Measurements from ENCODE around the gene BNIP2. TPM values are rescaled to one million over a fixed set of nuclear protein-coding genes. Genes with fewer than 3 reads are reported as not detected.

BNIP2 gene
- total RNA-seq, 1 donor from 2014 or later: 123 TPM

DNA sequence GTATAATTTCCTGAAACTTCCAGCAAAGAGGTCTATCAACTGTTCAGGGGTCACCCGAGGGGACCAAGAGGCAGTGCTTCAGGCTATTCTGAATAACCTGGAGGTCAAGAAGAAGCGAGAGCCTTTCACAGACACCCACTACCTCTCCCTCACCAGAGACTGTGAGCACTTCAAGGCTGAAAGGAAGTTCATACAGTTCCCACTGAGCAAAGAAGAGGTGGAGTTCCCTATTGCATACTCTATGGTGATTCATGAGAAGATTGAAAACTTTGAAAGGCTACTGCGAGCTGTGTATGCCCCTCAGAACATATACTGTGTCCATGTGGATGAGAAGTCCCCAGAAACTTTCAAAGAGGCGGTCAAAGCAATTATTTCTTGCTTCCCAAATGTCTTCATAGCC lies 70.7 kb downstream of the BNIP2 start:
- Histone ChIP-seq H3K27me3 (ENCODE audit: control insufficient read depth, insufficient read depth, low read length) (no peaks in the 10 kb centered on the region), H3K36me3 (ENCODE audit: control insufficient read depth, insufficient read depth, low read length) (no peaks in the 10 kb centered on the region), H3K4me3 (ENCODE audit: low read depth, low read length) (no peak overlapping the region)
- DNase-seq (ENCODE audit: low read depth): no peak
- FAIRE-seq: peak; percentile 62
- TF ChIP-seq, protein P1, sequence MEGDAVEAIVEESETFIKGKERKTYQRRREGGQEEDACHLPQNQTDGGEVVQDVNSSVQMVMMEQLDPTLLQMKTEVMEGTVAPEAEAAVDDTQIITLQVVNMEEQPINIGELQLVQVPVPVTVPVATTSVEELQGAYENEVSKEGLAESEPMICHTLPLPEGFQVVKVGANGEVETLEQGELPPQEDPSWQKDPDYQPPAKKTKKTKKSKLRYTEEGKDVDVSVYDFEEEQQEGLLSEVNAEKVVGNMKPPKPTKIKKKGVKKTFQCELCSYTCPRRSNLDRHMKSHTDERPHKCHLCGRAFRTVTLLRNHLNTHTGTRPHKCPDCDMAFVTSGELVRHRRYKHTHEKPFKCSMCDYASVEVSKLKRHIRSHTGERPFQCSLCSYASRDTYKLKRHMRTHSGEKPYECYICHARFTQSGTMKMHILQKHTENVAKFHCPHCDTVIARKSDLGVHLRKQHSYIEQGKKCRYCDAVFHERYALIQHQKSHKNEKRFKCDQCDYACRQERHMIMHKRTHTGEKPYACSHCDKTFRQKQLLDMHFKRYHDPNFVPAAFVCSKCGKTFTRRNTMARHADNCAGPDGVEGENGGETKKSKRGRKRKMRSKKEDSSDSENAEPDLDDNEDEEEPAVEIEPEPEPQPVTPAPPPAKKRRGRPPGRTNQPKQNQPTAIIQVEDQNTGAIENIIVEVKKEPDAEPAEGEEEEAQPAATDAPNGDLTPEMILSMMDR (IDR thresholded peaks at IDR 0.05; ENCODE audit: insufficient read depth, low read length, severe bottlenecking): no peak

DNA sequence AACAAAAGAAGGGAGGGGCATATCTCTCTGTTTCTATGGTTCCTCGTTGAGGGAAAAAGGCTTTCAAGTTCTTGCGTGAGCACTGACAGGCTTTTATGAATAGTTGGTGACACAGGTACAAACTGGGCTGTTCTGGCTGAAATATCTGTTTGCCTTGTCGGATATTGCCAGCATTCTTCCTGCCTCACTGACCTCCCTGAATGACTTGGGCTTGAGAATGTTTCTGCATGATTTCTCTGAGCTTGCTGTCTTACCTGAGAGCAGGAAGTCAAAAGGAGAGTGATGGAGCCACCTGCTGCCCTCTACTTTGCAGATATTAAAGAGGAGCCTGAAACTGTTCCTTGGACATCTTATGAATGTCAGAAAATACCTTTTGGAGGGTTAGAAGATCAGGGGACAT lies 72.7 kb downstream of the BNIP2 start:
- peak overlapping the region; percentile 11 for H3K4me3 ChIP-seq (ENCODE audit: low read depth, low read length)
- FAIRE-seq (peak; percentile 7), DNase-seq (ENCODE audit: low read depth) (peak; percentile 25)
- TF ChIP-seq, protein P1 (IDR thresholded peaks at IDR 0.05; ENCODE audit: insufficient read depth, low read length, severe bottlenecking): peak; percentile 12
- H3K27me3 ChIP-seq (ENCODE audit: control insufficient read depth, insufficient read depth, low read length): no peaks in the 10 kb centered on the region
- H3K36me3 ChIP-seq (ENCODE audit: control insufficient read depth, insufficient read depth, low read length): no peaks in the 10 kb centered on the region

DNA sequence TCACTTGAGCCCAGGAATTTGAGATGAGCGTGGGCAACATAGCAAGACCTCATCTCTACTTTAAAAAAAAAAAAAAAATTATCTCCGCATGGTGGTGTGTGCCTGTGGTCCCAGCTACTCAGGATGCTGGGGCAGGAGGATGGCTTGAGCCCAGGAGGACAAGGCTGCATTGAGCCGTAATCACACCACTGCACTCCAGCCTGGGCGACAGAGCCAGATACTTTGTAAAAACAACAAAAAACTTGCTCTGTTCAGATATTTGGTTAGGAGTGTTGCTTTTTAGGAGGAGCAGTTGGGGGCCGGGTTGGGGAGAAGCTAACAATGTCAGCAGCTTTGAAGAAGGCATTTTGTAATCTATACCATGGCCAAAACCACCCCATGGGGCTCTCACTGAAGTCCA lies 73.5 kb downstream of the BNIP2 start:
- H3K27me3 ChIP-seq (ENCODE audit: control insufficient read depth, insufficient read depth, low read length): no peaks in the 10 kb centered on the region
- DNase-seq (ENCODE audit: low read depth) (no peak), FAIRE-seq (no peak)
- no peaks in the 10 kb centered on the region for H3K36me3 ChIP-seq (ENCODE audit: control insufficient read depth, insufficient read depth, low read length)
- TF ChIP-seq, protein P1 (IDR thresholded peaks at IDR 0.05; ENCODE audit: insufficient read depth, low read length, severe bottlenecking): no peak
- H3K4me3 ChIP-seq (ENCODE audit: low read depth, low read length): no peak overlapping the region

DNA sequence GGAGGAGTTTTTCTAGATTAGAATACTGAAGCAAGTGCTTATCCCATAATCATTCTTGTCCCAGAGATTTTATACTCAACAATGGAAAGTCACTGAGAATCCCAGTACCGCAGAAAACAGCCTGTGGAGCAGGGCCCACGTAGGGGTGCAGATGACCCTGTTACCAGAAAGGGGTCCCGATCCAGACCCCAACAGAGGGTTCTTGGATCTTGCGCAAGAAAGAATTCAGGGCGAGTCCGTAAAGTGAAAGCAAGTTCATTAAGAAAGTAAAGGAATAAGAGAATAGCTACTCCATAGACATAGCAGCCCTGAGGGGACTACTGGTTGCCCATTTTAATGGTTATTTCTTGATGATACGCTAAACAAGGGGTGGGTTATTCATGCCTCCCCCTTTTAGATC lies 75.0 kb downstream of the BNIP2 start:
- DNase-seq (ENCODE audit: low read depth) (no peak), FAIRE-seq (no peak)
- TF ChIP-seq, protein P1 (IDR thresholded peaks at IDR 0.05; ENCODE audit: insufficient read depth, low read length, severe bottlenecking): no peak

DNA sequence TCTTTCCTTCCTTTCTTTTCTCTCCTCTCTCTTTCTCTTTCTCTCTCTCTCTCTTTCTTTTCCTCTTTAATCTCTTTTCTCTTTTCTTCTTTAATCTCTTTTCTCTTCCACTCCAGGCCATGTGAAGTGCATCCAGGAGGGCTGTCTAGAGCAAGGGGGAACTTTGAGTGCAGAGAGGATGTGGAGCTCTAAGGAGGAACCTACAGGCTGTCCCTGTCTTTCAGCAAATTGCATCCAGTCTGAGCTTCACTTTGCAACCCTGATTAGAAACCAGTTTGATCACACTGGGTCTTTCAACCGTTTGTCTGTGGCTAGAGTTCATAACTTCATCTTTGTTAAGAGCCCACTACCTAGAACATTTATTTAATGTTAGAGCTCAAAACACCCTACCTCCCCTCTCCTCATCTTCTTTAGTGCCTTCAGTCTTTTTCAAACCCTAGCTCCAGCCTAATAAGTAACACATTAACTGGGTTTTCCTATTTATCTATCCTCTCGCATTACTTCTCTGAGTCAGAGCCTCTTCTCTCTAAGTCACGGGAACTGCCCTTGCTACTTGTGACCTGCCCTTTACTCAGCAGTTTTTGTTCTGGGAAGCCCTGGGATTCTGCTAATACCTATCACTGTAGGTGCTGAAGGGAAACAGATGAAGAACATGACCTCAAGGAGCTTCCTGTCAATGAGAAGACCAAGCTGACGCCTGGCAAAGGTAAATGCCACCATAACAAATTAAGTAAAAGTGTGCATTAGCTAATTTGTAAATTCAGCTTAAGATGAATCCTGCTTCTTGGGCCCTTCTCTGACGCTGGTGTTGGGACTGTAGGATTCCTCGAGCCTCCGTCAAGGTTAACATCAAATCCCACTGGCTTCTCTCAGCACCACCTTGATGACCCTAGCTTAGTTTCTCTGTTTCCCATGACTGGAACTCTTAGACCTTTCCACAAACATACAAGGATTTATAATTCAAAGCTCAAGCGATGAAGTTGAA lies 77.6 kb downstream of the BNIP2 start, which contains the start of gene GCNT3:
TSS of gene GCNT3 (plus strand) at position 508 of the 985 bp plus-strand sequence. CDS start 6,456 bp downstream, outside the sequence.
- TF ChIP-seq, protein P1 (IDR thresholded peaks at IDR 0.05; ENCODE audit: insufficient read depth, low read length, severe bottlenecking): no peak
- peak; percentile 79 for FAIRE-seq
- peak; percentile 83 for DNase-seq (ENCODE audit: low read depth)

More for the DNA sequence above, 75.0 kb downstream of the BNIP2 start:
- H3K36me3 ChIP-seq (ENCODE audit: control insufficient read depth, insufficient read depth, low read length): no peaks in the 10 kb centered on the region
- H3K4me3 ChIP-seq (ENCODE audit: low read depth, low read length): no peak overlapping the region
- no peaks in the 10 kb centered on the region for H3K27me3 ChIP-seq (ENCODE audit: control insufficient read depth, insufficient read depth, low read length)

More for the DNA sequence above, 77.6 kb downstream of the BNIP2 start, which contains the start of gene GCNT3:
- Histone ChIP-seq H3K36me3 (ENCODE audit: control insufficient read depth, insufficient read depth, low read length) (no peaks in the 10 kb centered on the region), H3K27me3 (ENCODE audit: control insufficient read depth, insufficient read depth, low read length) (no peaks in the 10 kb centered on the region), H3K4me3 (ENCODE audit: low read depth, low read length) (no peak within 1 kb of the TSS)
